ENCODE measurements around the gene TMEM234. TPM values are rescaled to one million over a fixed set of nuclear protein-coding genes. Genes with fewer than 3 reads are reported as not detected.

TMEM234 gene
- total and polyA plus RNA-seq, 8 donors, result 19.3 to 24.8 (median 21.6) TPM

DNA sequence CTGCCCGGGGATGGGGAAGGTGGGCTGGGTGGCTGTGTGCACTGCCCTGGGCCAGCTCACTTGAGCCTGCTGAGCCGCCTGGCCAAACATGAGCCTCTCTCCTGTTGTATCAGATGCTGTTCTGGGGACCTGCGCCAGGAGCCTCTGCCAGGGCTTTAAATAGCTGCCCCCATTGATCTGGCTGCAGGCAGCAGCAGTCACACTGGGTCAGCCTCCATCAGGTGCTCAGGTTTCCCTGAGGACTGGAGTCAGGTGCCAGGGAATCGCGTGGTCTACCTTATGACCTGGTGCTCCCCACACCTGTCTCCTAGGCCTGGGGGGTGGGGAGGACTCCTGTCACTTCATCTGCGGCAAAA is 22.5 kb downstream of the TMEM234 start:
- ATAC-seq, result no peak
- H3K36me3 ChIP-seq, result peaks cover 4 to 42% of the 10 kb centered on the region in 2 donors
- H3K4me3 ChIP-seq, result peak overlapping the region in 1 of 2 donors; percentile 64
- peaks cover 14 to 26% of the 10 kb centered on the region in 2 donors for H3K4me1 ChIP-seq
- H3K9me3 ChIP-seq, result no peaks in the 10 kb centered on the region
- peak in 1 of 4 donors; percentile 61 for DNase-seq
- TF ChIP-seq, protein P1, sequence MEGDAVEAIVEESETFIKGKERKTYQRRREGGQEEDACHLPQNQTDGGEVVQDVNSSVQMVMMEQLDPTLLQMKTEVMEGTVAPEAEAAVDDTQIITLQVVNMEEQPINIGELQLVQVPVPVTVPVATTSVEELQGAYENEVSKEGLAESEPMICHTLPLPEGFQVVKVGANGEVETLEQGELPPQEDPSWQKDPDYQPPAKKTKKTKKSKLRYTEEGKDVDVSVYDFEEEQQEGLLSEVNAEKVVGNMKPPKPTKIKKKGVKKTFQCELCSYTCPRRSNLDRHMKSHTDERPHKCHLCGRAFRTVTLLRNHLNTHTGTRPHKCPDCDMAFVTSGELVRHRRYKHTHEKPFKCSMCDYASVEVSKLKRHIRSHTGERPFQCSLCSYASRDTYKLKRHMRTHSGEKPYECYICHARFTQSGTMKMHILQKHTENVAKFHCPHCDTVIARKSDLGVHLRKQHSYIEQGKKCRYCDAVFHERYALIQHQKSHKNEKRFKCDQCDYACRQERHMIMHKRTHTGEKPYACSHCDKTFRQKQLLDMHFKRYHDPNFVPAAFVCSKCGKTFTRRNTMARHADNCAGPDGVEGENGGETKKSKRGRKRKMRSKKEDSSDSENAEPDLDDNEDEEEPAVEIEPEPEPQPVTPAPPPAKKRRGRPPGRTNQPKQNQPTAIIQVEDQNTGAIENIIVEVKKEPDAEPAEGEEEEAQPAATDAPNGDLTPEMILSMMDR (IDR thresholded peaks at IDR 0.05), result no peak
- no peaks in the 10 kb centered on the region for H3K27me3 ChIP-seq
- peak overlapping the region; percentile 64 to 73 for H3K27ac ChIP-seq
- intact Hi-C loops (cut with DNase I), result no loop called here

DNA sequence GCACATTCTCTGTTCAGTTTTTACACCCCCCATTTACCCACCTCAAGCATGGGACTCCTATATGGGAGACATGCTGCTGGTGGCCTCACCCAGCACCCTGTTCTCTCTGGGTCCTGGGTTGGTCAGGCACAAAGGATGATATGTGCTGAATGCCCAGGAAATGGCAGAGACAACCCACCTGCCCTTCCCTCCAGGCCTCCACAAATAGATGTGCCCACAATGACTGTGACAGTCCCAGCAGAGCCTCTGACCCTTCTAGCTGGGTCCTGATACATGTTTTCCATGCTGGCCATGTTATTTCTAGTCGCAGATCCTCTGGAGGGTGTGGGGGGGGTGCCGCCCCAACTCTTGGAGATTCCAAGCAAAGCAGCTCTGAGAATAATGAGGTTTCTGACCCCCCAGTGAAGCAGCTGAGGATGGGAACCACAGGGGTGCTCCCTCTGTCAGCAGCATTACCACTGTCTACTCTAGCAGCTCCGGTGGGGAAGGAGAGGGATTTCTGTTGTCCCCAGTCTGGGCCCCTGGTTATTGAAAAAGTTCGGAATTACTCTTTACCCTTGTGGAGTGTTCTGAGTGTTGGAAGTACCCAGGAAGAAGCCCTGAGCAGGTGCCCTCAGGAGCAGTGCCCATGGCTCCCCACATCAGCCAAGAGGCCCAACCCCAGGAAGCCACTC is 23.0 kb downstream of the TMEM234 start:
- Histone ChIP-seq H3K4me3 (no peak overlapping the region), H3K27ac (peak overlapping the region in 1 of 2 donors; percentile 73), H3K36me3 (peaks cover 4 to 47% of the 10 kb centered on the region in 2 donors), H3K4me1 (peaks cover 14 to 26% of the 10 kb centered on the region in 2 donors), H3K27me3 (no peaks in the 10 kb centered on the region), H3K9me3 (no peaks in the 10 kb centered on the region)
- intact Hi-C loops (cut with DNase I), result no loop called here
- DNase-seq (peak in 1 of 4 donors; percentile 0), ATAC-seq (no peak)
- TF ChIP-seq, protein P1 (IDR thresholded peaks at IDR 0.05), result no peak

DNA sequence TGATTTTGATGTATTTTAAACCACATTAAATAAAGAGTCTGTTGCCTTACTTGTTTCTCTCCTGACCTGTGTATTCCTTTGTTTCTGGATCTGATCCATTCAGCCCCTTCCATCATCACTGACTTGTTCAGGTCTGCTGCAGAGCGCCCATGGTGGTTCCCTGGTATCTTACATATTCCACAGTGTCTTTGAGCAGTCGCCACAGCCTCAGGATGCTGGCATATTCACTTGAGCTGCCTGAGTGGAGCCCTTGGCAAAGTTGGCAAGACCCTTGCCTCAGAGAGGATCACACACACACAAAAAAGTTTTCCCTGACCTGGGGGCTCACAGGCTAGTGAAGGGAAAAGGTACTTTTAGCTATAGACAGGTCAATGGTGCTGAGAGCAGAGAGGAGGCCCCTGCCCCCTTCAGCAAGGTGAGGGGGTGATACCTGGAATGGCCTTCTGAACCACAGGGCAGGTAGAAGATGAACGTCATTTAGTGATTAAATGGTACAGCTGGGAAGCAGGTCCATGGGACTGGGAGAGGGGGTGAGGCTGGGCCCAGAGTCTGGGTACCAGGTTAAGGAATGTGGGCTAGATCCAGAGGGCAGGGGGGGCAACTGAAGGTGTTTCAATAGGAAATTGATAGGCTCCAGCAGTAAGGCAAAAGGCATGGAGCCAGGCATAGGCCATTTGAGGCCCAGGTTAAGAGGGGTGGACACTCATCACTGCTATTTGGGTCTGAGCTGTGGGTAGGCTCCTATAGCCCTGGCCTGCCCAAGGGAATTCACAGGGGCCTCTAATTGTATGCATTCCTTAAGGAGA is 23.7 kb downstream of the TMEM234 start:
- ATAC-seq (no peak), DNase-seq (peak in 1 of 4 donors; percentile 2)
- TF ChIP-seq, protein P1 (IDR thresholded peaks at IDR 0.05), result no peak
- peaks cover 4 to 55% of the 10 kb centered on the region in 2 donors for H3K36me3 ChIP-seq
- H3K27ac ChIP-seq, result no peak overlapping the region
- no peak overlapping the region for H3K4me3 ChIP-seq
- H3K27me3 ChIP-seq, result no peaks in the 10 kb centered on the region
- no peaks in the 10 kb centered on the region for H3K9me3 ChIP-seq
- peaks cover 14 to 26% of the 10 kb centered on the region in 2 donors for H3K4me1 ChIP-seq
- intact Hi-C loops (cut with DNase I), result no loop called here

DNA sequence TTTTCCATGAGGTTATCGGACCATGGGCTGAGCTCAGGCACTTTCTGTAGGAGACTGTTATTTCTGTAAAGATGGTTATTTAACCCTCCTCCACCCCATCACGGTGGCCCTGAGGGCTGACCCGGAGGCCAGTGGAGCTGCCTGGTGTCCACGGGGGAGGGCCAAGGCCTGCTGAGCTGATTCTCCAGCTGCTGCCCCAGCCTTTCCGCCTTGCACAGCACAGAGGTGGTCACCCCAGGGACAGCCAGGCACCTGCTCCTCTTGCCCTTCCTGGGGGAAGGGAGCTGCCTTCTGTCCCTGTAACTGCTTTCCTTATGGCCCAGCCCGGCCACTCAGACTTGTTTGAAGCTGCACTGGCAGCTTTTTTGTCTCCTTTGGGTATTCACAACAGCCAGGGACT is 24.3 kb downstream of the TMEM234 start:
- H3K27ac ChIP-seq, result no peak overlapping the region
- no peaks in the 10 kb centered on the region for H3K9me3 ChIP-seq
- H3K4me3 ChIP-seq, result no peak overlapping the region
- peaks cover 14 to 26% of the 10 kb centered on the region in 2 donors for H3K4me1 ChIP-seq
- ATAC-seq (no peak), DNase-seq (no peak)
- intact Hi-C loops (cut with DNase I), result no loop called here
- TF ChIP-seq, protein P1 (IDR thresholded peaks at IDR 0.05), result no peak
- H3K36me3 ChIP-seq, result peaks cover 4 to 61% of the 10 kb centered on the region in 2 donors
- no peaks in the 10 kb centered on the region for H3K27me3 ChIP-seq

- DNase-seq, result peak in 1 of 4 donors; percentile 46
- intact Hi-C loops (cut with DNase I), result no loop called here
- H3K36me3 ChIP-seq, result peaks cover 4 to 68% of the 10 kb centered on the region in 2 donors
Observed at GRCh38 chr1:32197074-32197473, 25.1 kb downstream of the TMEM234 start.

More at GRCh38 chr1:32197074-32197473, 25.1 kb downstream of the TMEM234 start:
- Histone ChIP-seq H3K9me3 (no peaks in the 10 kb centered on the region), H3K27me3 (no peaks in the 10 kb centered on the region), H3K4me1 (peaks cover 14 to 25% of the 10 kb centered on the region in 2 donors), H3K27ac (no peak overlapping the region), H3K4me3 (no peak overlapping the region)
- peak; percentile 70 for ATAC-seq
- TF ChIP-seq, protein P1 (IDR thresholded peaks at IDR 0.05), result no peak
